Ammon's horn (tissue), 1 donor: ENCODE results near the gene UAP1.
"Not testable (repeated sequence)": the region's sequence is repeated elsewhere in the genome, so short reads cannot be mapped to it uniquely, and the experiment has no call there.

Experiments used
- DNase-seq: peaks from one replicate; pipeline ENCODE4 v3.0.0-alpha.2; 2016; ENCODE audit warnings: low spot score

UAP1 gene

GRCh38 chr1:162565460-162565859 is 3.9 kb downstream of the UAP1 start:
- no peak for DNase-seq

- no peak for DNase-seq
Observed at GRCh38 chr1:162566870-162567269, 5.3 kb downstream of the UAP1 start.

GRCh38 chr1:162568802-162569201 is 7.3 kb downstream of the UAP1 start:
- no peak for DNase-seq

DNA sequence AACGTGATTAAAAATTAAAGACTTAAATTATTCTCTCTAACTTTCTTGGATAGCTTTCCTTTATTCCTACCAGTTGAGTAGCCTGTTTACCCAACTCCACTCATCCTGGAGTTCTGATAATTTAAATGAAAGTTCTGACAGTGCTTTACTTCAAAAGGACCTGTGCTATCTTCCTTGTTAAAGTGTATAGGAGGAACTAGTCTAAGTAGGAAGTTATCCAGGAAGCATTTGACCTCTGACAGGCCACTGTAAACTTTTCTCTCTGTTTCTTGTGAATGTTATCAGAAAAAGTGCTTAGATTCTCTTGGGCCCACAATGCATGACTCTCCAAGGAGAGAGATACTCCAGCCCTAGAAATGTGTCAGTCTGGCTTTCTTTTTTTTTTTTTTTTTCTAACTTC is 9.2 kb downstream of the UAP1 start:
- no peak for DNase-seq

DNA sequence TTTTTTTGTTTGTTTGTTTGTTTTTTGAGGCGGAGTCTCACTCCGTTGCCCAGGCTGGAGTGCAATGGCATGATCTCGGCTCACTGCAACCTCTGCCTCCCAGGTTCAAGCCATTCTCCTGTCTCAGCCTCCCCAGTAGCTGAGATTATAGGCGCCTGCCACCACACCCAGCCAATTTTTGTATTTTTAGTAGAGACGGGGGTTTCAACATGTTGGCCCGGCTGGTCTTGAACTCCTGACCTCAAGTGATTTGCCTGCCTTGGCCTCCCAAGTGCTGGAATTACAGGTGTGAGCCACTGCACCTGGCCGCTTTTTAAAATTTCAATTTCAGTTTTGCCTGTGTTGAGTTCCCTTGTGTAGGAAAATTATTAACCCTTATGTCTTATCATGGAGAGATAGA is 9.6 kb downstream of the UAP1 start:
- DNase-seq, result not testable (repeated sequence)

DNA sequence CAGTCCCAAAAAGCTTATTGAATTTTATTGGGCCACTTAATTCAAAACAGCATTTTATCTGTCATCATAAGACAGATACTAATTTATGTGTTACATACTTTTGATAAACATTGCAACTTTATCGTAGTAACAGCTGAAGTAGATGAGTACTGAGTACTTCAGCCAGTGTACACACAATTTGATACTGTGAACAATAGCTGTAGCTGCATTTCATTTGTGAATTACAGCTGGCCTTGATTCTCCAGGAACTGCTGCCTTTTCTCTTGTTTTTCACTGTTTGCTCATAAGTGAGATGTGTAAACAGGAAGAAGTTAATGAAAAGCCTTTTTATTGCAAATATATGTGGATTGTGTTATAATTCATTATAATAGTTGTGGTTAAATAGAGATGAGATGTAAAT is 10.2 kb downstream of the UAP1 start:
- DNase-seq, result no peak

DNA sequence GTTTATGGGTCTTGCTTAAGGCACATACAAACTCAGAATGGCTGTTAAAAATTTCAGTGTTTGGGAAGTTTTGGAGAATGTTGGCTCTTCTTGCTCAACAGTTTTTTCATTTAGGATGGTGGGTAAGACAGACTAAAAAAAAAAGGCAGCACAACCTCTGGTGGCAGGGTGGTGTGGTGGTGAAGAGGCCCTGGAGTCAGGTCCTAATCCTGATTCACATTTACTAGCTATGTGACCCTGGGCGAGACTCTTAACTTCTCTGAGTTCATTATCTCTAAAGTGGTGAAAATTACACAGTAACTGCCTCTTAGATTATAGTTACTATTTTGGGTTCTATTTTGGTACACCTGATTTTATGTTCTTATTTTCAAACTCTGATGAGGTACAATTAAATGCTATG is 11.6 kb downstream of the UAP1 start:
- no peak for DNase-seq

DNA sequence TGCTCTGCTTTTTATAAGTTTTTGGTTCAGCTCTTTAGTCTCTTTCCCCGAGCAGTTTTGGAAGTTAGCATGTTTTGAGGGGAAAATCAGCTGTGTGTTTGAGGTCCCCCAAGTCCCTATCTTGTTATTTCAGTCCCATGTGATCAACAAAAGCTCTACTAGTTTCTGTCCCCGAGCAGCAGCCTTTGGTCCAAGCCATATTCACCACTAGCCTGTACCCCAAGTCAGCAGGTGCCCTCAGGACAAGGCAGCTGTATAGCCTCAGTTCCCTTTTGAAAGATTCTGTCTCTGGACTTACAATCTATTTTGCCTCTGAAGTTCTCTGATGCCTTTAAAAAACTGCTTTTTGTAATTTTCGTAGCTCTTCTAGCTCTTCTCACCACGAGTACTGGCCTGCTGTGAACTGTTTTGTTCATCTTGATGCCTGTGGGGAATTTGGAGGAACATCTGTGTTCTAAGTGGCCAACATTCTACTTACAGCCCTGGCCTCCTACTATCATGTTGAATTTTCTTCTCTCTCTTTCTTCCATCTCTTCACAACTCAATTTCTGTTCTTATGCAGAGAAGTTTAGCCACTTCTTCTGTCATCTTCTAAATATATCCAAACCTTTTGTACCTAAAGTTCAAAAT is 16.7 kb downstream of the UAP1 start:
- DNase-seq, result no peak

- no peak for DNase-seq
Observed at GRCh38 chr1:162578936-162579335, 17.4 kb downstream of the UAP1 start.

GRCh38 chr1:162580308-162580707 is 18.8 kb downstream of the UAP1 start:
- no peak for DNase-seq

- not testable (repeated sequence) for DNase-seq
Observed at GRCh38 chr1:162582901-162583300, 21.4 kb downstream of the UAP1 start.

DNA sequence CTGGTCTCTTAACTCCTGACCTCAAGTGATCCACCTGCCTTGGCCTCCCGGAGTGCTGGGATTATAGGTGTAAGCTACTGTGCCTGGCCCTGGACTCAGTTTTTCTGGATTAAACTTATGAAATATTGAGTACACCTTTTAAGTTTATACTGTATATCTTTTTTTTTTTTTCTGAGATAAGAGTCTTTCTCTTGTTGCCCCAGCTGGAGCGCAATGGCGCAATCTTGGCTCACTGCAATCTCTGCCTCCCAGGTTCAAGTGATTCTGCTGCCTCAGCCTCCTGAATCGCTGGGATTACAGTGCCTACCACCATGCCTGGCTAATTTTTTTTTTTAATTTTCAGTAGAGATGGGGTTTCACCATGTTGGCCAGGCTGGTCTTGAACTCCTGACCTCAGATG is 23.6 kb downstream of the UAP1 start:
- not testable (repeated sequence) for DNase-seq

DNA sequence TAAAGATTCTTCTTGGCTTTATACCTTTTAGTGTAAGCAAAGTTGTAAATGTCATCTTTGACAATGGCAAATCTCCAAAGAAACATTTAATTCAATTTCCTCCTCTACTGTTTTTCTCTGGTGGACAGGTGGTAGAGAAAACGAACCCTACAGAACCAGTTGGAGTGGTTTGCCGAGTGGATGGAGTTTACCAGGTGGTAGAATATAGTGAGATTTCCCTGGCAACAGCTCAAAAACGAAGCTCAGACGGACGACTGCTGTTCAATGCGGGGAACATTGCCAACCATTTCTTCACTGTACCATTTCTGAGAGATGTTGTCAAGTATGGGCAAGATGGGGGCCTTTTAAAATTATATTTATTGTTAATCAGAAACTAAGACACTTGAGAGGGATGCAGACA is 25.8 kb downstream of the UAP1 start:
- DNase-seq, result no peak

GRCh38 chr1:162587761-162588260 is 26.3 kb downstream of the UAP1 start:
- DNase-seq, result no peak

DNA sequence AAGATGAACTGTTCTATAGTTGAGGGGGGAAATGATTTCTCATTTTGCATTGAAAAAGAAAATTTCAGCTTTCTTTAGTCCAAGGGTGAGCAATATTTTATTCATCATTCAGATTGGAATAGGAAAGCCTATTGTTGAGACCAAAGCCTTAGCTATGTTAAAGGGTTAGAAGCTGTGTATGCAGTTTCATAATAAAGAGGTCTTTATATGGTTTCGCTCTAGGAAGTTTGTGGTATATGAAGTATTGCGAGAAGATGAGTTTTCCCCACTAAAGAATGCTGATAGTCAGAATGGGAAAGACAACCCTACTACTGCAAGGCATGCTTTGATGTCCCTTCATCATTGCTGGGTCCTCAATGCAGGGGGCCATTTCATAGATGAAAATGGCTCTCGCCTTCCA is 28.6 kb downstream of the UAP1 start:
- DNase-seq, result no peak

DNA sequence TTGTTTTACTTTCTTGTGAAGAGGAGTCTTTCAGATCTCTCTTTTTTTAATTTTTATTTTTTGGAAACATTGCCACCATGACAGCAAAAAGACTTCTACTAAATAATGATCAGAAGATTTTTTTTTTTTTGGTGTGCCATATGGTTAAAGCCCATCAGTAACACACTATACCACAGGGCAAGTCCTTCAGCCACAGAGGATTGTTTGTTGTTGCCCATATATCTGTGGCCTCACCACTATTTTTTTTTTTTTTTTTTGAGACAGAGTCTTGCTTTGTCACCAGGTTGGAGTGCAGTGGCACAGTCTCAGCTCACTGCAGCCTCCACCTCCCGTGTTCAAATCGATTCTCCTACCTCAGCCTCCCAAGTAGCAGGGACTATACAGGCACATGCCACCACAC is 29.2 kb downstream of the UAP1 start:
- DNase-seq, result no peak

GRCh38 chr1:162596514-162597170 is 35.1 kb downstream of the UAP1 start:
- DNase-seq, result no peak

GRCh38 chr1:162599451-162599850 is 37.9 kb downstream of the UAP1 start:
- no peak for DNase-seq

- not testable (repeated sequence) for DNase-seq
Observed at GRCh38 chr1:162603117-162603516, 41.6 kb downstream of the UAP1 start.

DNA sequence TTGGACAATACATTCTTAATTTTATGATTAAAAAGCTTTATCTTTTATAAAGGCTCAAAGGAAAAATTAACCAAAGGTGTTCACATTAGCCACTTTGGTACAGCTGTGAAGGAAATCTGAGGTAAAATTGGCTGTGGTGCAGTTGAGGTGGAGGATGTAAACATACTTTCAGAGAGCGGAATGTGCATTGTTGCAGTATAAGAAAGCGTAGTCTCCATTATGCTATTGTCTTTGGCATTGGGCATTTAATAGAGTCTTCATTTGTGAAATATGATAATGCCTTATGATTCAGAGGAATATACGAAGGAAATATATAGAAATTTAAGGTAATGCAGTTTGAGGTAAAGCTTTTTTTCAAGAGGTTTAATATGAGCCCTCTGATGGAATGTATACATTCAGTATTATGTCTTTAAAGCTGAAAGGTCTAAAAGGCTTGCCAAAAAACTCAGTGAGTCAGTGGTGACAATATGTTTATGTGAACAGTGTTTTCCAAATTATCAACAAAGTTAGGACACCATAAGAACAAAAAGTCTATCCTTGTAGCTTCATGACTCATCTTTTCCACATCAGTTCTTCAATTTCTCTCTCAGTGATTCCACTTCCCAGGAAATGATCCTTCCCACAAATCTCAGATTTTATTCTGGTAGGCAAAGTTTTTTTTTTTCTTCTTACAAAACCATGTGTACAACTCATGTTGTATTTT is 43.9 kb downstream of the UAP1 start:
- DNase-seq, result peak; percentile 4

DNA sequence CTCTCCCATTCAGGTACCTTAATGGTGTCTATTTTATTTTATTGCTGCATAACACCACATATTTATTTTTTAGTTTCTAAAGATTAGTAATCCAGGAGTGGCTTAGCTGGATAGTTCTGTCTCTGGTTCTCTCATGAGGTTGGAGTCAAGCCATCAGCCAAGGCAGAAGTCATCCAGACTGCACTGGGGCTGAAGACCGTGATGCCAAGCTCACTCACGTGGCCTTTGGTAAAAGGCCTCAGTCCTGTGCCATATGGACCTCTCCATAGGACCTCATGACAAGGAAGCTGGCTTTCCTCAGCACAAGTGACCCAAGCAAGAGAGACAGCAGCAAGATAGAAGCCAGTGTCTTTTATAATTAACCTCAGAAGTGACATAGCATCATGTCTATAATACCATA is 47.8 kb downstream of the UAP1 start:
- no peak for DNase-seq

DNA sequence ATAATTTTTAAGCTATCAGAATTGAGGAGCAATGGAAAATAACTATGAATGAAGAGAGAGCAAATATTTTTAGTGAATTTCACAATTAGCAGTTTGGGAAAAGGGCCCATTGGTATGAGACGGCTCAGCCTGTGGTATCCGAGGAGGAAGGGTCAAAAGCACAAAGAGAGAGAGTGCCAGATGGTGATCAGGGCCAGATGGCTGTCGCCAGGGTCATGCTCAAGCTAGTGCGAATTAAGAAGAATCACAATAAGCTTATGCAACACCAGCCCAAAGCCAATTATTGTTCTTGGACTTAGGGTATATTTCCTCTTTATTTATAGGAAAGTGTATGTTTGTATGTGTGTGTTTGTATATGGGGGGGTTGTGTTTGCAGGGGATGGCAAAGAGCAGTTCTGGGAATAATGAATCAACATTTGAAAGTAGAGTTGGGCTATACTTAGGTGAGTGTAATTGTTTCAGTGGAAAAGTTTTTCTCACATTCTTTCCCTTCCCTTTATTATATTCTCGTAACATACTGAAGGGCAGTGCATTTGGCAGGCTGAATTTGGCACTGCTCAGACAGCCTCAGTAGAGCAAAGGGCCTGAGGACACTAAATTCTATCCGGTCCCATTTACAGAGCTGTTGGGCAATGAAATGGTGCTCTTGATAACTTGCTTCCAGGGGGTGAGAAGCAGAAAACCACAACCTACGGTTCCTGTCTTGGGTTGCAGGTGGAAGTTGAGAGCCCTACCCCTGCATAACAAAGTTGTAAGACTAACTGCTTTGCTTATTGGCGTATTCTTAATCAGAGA is 51.3 kb downstream of the UAP1 start:
- no peak for DNase-seq
